22Rv1 (cell line): ENCODE measurements around the gene PTTG1.

Experiments used
- H3K27ac ChIP-seq: fragments of 450-650 bp; 2 replicates; pipeline ENCODE4 v1.5.1; 2017
- CTCF ChIP-seq: fragments of 450-650 bp; IDR thresholded peaks from 2 replicates; pipeline ENCODE4 v1.5.1; 2017; ENCODE audit warnings: mild to moderate bottlenecking
- ZFX ChIP-seq: fragments of 450-650 bp; IDR thresholded peaks from 2 replicates; pipeline ENCODE4 v1.6.1; 2017; ENCODE audit warnings: antibody characterized with exemption, borderline replicate concordance

The PTTG1 gene

DNA sequence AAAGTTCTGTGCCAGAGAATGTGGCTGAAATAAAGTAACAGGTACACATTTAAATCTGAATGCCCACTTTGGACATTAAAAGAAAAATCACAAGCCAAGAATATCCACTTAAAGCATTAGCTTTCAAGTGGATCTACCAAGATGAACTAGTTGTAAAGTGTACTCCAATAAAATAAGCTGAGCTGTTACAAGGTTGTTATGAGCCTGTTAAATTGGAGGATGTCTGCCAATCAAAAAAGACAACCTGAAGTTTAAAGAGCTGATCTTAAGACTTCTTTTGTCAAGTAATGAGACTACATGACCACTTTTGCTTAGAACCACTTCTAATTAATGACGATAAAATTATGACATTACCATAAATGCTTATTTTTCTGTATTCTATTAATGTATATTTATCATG, 24.2 kb upstream of the PTTG1 start:
- H3K27ac ChIP-seq, result no peak overlapping the region
- TF ChIP-seq CTCF, result no peak
- TF ChIP-seq ZFX, result no peak

DNA sequence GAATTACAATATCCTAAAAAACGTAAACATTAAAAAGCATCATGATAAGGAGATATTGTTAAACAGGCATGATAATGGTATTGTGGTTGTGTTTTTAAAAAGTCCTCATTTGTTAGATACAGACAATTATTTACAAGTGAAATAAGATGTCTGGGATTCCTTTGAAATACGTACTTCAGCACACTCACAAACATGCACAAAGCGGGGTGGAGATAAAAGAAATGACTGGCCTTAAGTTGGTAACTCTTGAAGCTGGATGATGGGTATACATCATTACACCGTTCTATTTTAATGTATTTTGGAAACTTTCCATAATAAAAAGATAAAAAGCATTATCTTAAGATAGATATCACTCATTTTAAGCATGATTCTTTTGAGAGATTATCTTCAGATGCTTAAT, 22.8 kb upstream of the PTTG1 start:
- H3K27ac ChIP-seq, result peak overlapping the region; percentile 90
- TF ChIP-seq ZFX (no peak), CTCF (no peak)

DNA sequence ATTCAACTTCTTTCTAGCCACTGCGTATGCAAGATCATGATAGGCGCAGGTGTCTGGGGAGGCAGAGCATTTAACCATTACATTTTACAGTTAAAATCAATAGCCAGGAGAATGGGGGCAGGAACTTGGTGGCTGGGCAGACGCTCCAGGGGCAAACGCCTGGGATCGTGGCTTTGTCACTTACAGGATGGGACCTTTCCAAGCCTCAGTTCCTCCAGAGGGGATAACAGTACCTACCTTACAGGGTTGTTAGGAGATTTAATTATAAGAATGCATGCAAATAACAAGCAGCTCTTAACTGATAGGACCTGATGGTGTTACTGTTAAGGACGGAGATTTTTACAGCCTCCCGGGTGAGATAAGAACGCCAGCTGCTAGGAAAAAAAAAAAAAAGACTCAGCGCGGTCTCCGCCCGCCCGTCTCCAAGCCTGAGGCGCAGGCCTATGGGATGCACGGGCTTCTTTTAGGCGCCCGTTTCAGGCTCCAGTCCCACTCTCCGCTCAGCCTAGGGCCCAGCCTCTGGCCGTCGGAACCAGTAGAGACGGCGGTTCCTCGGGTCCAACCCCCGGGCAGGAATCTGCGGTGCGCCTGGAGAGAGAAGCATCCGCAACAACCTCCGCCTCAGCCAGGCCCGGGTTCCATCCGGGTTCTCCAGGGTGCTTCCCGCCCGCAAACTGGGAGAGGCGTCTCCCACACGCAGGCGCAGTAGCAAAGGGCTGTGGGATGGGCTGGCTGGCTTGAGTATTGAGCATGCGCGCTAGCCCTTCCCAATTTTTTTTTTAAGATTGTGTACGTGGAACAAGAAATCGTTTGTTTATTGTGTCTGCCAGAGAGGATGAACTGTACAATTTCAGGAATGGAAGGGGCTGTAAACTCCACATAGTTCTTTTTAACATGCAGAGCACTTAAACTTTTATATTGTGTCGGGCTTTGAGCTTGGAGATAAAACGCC, 22.0 kb upstream of the PTTG1 start, which contains the start of gene FAM200C:
FAM200C (minus strand) TSS at position 653 of the 952 bp plus-strand sequence. CDS start 4,564 bp downstream, outside the sequence.
- TF ChIP-seq ZFX (no peak), CTCF (no peak)
- H3K27ac ChIP-seq, result peak within 1 kb of the TSS; percentile 90

GRCh38 chr5:160418561-160419457, 2.8 kb upstream of the PTTG1 start, which contains the start of gene SLU7:
Gene SLU7 (minus strand): TSS chr5:160419081. CDS start chr5:160415294, 3,787 bp downstream.
- peak within 1 kb of the TSS; percentile 84 for H3K27ac ChIP-seq
- TF ChIP-seq CTCF (no peak), ZFX (no peak)

DNA sequence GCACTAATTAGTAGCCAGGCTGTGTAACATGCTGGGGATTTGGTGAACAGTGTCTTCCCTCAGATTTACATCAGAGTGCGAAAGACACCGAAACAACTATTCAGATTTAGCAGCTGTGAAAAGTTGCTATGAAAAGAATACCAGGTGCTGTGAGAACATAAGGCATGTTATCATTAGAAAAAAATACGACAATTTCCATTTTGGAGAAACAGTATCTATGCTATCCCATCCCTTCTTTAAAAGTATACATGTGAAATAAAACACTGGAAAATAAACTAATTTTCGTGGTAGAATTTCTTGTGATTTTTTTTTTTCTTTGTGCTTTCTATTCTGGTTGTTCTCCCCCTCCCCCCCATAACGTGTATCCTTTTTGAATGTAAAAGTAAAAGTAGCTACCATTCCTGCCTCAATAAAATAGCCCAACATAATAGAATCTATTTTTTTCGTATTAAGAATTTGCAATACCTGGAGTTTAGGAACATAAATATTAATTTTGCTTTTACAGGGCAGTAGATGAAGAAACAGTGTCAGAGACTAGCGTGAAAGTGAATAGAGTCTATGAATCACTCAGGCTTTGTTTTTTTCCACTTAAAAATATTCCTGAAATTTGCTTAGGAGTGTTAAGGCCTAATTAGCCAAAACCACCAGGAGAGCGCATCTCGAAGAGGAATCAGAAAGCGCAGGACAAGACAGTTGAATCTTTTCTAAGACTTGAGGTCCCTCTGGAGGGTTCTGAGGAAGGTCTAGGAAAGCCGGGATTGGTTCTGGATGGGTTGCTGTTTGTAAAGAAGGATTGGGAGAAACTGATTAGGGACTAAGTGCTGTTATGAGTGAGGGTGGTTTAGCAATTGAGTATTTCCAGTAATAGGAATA, 2.0 kb upstream of the PTTG1 start:
- TF ChIP-seq CTCF (no peak), ZFX (no peak)
- peak overlapping the region; percentile 84 for H3K27ac ChIP-seq

DNA sequence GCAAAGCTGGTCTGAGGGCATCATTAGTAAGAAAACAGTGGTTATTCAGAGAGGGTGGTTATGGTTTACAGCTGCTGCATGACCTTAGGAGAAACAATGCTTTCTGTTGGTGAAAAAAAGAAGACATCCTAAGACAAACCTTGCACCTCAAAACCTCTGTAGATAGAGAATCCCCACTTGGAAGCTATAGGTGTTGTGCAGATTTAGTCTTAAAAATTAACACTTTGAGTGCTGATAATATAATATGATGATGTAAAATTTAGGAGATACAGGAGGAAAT, 1.4 kb upstream of the PTTG1 start:
- no peak for TF ChIP-seq CTCF
- no peak for TF ChIP-seq ZFX
- H3K27ac ChIP-seq, result peak overlapping the region; percentile 84; the same call in 1 of the 2 replicates
